GM19324 (cell line): ENCODE measurements around the gene GPR107.

Experiments
- ATAC-seq: cut with Tn5 transposase; IDR thresholded peaks from one replicate; pipeline ENCODE4 v1.9.1; 2021; ENCODE audit warnings: mild to moderate bottlenecking, moderate library complexity; ENCODE audit not compliant: unreplicated experiment, low FRiP score

Gene GPR107

DNA sequence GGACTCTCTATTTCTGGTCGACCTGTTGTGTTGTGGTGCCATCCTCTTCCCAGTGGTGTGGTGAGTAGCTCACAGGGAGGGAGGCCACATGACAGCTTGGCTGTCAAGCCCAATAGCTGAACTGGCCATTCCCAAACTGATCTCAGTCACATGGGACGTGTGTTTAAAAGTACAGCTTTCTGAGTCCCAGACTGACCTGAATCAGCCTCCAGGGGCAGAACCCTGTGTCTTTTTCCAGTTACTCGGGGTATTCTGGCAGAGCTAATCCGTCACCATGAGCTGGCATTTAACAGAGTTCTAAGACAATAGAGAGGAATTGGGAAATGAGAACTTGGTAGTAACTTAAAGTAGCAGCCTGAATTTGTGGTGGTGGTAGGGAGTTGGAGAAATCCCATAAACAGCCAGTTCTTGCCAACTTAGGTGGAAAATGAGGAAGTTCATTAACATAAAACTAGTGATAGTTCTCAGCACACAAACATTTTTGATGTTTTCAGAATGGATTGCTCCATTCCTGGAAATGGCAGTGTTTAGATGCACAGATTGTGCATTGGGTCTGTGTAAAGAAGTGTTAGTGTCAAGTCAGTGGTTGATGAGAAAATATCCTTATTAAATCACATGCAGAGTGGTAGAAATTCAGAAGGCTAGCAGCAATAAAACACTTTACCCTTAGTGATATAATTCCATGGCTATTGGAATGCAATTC lies 50.9 kb downstream of the GPR107 start:
- ATAC-seq, result no peak

DNA sequence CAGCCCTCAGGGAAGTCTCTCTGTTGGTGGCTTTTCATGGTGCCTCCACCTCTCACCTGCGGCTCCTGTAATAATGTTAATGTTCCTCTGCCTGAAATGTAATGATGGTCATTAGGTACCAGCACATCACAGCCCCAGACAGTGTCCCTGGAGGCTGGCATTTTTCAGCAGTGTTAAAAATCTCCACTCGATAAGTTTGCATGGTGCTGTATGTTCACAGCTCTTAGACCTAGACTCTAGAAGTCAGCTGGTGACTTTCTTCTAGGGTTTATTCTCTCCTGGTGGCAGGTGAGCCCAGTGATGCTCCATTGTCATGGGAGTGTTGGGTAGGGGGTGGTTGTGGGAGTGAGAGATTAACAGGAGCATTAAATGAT lies 53.1 kb downstream of the GPR107 start:
- ATAC-seq, result no peak

DNA sequence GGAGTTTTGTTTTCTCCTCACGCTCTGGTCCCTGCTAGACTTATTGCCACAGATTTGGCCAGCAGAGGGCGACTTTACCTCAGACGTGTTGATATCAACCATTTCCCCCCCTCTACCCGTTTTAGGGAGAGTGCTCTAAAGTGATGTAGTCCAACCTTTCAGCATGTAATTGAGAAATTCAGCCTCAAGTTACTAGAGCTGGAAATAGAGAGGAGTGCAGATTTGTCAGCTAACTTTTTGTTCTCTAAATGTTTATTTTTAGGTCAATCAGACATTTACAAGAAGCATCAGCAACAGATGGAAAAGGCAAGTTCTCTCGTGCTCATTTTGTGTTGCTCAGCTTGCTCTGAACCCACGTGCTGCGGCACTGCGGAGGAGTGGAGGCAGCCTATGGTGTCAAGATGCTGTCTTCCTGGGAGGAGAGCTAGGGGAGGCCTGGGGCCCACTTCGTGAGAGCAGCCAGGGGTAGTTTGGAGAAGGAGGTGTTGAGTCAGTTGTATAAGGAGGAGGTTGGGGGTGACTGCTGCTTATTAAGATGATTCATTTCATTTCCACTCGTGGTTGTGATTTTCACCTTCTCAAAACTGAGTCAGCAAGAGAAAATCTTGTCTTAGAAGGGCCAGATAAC lies 53.6 kb downstream of the GPR107 start:
- ATAC-seq, result no peak

DNA sequence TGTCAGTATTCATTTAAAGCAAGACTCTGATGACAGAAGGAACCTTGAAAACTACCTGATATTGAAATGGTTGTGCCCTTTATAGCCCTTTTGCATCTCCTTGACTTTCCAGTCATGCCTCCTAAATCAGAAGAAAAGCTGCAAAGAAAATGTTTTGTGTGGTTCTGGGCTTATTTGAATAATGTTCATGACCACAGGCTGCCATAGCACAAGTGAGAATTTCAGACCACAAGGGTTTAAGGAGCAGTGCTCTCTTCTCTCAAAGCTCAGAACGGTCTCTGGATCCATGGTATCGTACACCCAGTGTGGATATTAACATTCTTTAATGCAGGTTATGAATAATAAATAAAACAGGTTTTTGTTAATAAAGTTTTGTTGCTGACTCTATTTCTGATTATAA lies 54.2 kb downstream of the GPR107 start:
- ATAC-seq, result no peak

- no peak for ATAC-seq
These were observed 56.5 kb downstream of the GPR107 start for GRCh38 chr9:130110166-130110565.

GRCh38 chr9:130110596-130111021 lies 56.9 kb downstream of the GPR107 start:
- no peak for ATAC-seq

DNA sequence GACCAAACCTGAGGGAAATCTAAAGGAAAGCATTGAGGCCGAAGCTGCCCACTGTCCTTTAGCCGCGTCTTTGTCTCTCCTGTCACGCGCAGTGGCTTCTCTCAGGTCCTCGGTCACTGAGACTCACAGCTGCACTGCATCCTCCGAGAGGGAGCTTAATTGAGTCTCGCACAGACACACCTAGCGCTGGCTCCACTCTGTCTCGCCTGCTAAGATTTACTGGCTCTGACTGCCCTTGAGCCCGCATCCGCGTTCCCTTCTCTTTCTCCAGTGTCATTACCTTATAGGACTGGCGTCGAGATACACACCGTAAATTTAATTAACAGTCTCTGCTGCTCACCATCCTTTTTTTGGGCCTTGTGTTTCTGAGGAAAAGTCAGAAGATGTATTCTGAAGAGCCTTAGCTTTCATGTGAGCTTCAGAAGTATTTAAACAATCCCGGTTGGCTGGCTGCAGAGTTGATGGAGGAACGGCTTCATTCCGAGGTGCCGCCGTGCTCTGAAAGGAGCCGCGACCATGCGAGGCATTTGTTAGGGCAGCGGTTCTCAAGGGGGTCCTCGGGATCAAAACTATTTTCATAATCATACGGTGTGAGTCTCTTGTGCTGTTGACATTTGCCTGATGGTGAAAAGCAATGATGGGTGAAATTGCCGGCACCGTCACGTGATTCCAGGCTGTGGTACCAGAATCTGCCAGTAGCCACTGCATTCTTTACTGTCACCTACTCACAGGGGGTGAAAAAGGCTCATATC lies 58.3 kb downstream of the GPR107 start:
- ATAC-seq, result no peak

GRCh38 chr9:130112538-130113151 lies 58.9 kb downstream of the GPR107 start:
- ATAC-seq, result no peak

- ATAC-seq, result no peak
These were observed 61.0 kb downstream of the GPR107 start for GRCh38 chr9:130114741-130115140.

DNA sequence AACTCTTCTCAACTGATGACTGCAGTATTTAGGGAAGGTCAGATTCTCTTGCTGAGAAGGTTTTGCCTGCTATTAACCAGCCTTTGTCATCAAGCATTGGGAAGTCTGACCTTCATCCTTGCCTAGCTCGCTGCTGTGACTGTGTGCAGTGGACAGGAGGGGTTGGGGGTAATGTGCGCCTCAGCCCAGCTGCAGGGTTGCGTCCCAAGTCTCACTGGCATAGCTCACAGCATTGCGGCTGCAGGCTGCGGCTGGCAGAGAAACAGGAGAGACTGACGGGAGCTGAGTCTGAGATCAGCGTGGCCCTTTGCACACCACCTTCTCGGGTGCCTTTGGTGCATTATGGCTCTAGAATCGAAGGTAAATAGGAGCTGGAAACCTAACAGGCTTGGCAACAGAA lies 62.6 kb downstream of the GPR107 start:
- no peak for ATAC-seq

- no peak for ATAC-seq
These were observed 63.7 kb downstream of the GPR107 start for GRCh38 chr9:130117376-130117775.

- no peak for ATAC-seq
These were observed 64.3 kb downstream of the GPR107 start for GRCh38 chr9:130117816-130118632.

DNA sequence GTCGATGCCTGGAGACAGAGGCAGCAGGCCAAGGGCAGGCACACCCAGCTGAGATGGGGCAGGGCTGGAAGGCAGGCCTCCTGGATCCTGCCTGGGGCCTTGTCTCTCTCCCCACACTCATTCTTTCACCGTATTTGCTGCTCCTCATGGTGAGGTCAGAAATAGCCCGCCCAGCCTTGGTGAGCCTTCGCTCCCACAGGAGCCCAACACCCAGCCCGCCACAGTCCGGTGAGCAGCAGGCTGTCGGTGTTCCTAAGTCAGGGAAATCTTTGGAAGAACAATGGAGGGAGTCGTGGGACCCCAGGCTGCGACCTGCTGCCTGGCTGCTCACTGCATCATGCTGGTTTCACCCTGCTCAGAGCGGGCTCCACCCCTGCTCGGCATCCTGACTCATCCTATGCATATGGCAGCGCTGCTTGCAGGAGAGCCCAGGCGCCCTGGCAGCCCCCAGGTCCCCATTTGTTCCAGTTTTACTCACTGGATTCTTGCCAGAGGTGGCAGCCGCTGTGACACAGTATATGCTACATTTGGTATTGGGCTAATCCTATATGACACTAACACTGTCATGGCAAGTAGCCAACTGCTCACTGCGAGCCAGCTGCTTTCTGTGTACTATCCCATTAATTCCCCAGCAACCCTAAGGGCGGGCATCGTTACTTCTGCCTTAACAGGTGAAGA lies 65.3 kb downstream of the GPR107 start:
- no peak for ATAC-seq

- no peak for ATAC-seq
These were observed 66.0 kb downstream of the GPR107 start for GRCh38 chr9:130119519-130120298.

DNA sequence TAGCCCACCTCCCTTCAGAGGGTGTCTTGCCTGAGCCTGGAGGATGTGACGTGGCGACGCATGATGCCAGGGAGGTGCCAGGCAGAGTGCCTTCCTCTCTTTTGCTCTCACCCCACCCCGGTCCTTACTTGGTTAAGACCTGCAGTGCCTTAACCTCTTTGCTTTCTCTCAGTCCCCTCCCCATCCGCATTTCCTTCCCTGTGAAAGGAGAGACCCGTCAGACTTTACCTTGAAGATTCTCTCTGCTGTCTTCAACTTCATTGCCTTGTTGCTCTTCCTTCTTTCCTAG lies 66.5 kb downstream of the GPR107 start:
- no peak for ATAC-seq

- no peak for ATAC-seq
These were observed 67.1 kb downstream of the GPR107 start for GRCh38 chr9:130120832-130121231.

DNA sequence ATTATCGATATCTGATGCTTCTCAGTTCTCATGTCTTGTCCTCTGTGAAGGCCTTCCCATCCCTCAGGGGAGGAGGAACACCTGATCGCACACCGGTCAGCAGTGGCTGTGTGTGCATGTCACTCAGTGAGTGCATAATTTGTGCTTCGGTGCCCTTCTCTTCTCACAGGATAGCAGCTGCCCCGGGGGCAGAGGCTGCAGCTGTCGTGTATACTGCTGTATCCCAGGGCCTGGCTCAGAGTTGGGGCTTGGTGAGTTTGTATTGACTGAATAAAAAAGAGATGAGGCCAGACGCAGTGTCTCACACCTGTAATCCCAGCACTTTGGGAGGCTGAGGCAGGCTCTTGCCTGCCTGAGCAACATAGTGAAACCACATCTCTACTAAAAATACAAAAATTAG lies 68.8 kb downstream of the GPR107 start:
- ATAC-seq, result no peak

- ATAC-seq, result no peak
These were observed 70.6 kb downstream of the GPR107 start for GRCh38 chr9:130124085-130124860.
